OCI-LY3 (cell line): ENCODE measurements around the gene DOCK8.

ENCODE experiments used
- H2AFZ ChIP-seq: fragments of 200-600, 300-600 bp; shearing (Covaris generic); 2 replicates; pipeline ENCODE4 v1.6.0; 2014; ENCODE audit warnings: antibody characterized with exemption, low read depth, low read length
- H3K27ac ChIP-seq: fragments of 200-600, 300-600 bp; sonication (generic); 2 replicates; pipeline ENCODE4 v1.5.1; 2014; ENCODE audit warnings: mild to moderate bottlenecking, low read length, moderate library complexity, mixed read lengths
- H3K27me3 ChIP-seq: fragments of 200-600, 300-600 bp; sonication (generic); 2 replicates; pipeline ENCODE4 v1.6.1; 2014; ENCODE audit warnings: low read depth, low read length, mixed read lengths
- H3K36me3 ChIP-seq: fragments of 200-600, 300-600 bp; sonication (generic); replicated peaks from 2 replicates; pipeline ENCODE3; 2014; ENCODE audit warnings: low read depth, low read length, mixed read lengths
- H3K4me1 ChIP-seq: fragments of 300-600, 200-600 bp; sonication (generic); 2 replicates; pipeline ENCODE4 v1.6.1; 2014; ENCODE audit warnings: low read length, mixed read lengths
- H3K4me2 ChIP-seq: fragments of 200-600, 300-600 bp; sonication (generic); 2 replicates; pipeline ENCODE4 v1.6.1; 2014; ENCODE audit warnings: low read length, mixed read lengths
- H3K4me3 ChIP-seq: fragments of 300-600, 200-600 bp; sonication (generic); 2 replicates; pipeline ENCODE4 v1.5.1; 2014; ENCODE audit warnings: antibody characterized with exemption, mild to moderate bottlenecking, low read length, moderate library complexity
- H3K79me2 ChIP-seq: fragments of 300-600, 200-600 bp; shearing (Covaris generic); 2 replicates; pipeline ENCODE4 v1.6.1; 2014; ENCODE audit warnings: mild to moderate bottlenecking, low read length, mixed read lengths
- H3K9ac ChIP-seq: fragments of 300-600, 200-600 bp; shearing (Covaris generic); 2 replicates; pipeline ENCODE4 v1.6.0; 2014; ENCODE audit warnings: mild to moderate bottlenecking, low read length, moderate library complexity
- H3K9me3 ChIP-seq: fragments of 200-600, 300-600 bp; shearing (Covaris generic); 2 replicates; pipeline ENCODE4 v1.6.1; 2014; ENCODE audit warnings: low read length, mixed read lengths; ENCODE audit not compliant: insufficient read depth
- H4K20me1 ChIP-seq: fragments of 200-600, 300-600 bp; sonication (generic); 2 replicates; pipeline ENCODE4 v1.6.1; 2016; ENCODE audit warnings: low read length, mixed read lengths; ENCODE audit not compliant: insufficient read depth
- EZH2phosphoT487 ChIP-seq: fragments of 200-600 bp; shearing (Covaris generic); IDR thresholded peaks from 2 replicates; pipeline ENCODE4 v1.6.1; 2018; ENCODE audit warnings: antibody characterized with exemption, mixed run types, low read depth
- TF ChIP-seq, protein P1 (sequence below): fragments of 200-600, 300-600 bp; sonication (generic); IDR thresholded peaks from 2 replicates; pipeline ENCODE4 v1.5.1; 2014; ENCODE audit warnings: antibody characterized with exemption, low read length, low read depth

DOCK8 gene

DNA sequence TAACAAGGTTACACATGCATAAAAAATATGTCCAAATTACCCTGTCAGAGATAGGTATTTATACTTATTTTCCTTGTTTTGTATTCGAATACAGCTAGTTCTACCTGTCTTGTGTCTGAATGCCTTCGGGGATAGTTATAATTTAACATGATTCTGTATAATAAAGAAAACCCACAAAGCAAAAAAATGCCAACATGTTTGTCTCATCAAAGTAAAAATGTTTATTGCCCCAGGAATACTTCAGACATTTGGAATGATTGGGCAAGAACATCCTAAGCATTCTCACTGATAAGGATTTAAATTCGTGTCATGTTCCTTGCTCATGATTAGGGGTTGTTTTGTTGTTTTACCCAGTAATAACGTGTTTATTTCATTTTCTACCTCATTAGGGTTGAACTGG, 74.5 kb downstream of the DOCK8 start:
- TF ChIP-seq, protein P1, sequence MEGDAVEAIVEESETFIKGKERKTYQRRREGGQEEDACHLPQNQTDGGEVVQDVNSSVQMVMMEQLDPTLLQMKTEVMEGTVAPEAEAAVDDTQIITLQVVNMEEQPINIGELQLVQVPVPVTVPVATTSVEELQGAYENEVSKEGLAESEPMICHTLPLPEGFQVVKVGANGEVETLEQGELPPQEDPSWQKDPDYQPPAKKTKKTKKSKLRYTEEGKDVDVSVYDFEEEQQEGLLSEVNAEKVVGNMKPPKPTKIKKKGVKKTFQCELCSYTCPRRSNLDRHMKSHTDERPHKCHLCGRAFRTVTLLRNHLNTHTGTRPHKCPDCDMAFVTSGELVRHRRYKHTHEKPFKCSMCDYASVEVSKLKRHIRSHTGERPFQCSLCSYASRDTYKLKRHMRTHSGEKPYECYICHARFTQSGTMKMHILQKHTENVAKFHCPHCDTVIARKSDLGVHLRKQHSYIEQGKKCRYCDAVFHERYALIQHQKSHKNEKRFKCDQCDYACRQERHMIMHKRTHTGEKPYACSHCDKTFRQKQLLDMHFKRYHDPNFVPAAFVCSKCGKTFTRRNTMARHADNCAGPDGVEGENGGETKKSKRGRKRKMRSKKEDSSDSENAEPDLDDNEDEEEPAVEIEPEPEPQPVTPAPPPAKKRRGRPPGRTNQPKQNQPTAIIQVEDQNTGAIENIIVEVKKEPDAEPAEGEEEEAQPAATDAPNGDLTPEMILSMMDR, result no peak
- no peak for TF ChIP-seq EZH2phosphoT487

GRCh38 chr9:292915-293314, 78.2 kb downstream of the DOCK8 start:
- 0 out of 2 replicates have a peak, but pooled peaks cover 7% of the 10 kb centered on the region for H4K20me1 ChIP-seq
- H2AFZ ChIP-seq, result no peak overlapping the region
- no peaks in the 10 kb centered on the region for H3K27me3 ChIP-seq
- no peak for TF ChIP-seq EZH2phosphoT487
- TF ChIP-seq, protein P1, result no peak
- H3K27ac ChIP-seq, result no peak overlapping the region
- no peak overlapping the region for H3K9ac ChIP-seq
- H3K4me2 ChIP-seq, result no peak overlapping the region
- no peaks in the 10 kb centered on the region for H3K9me3 ChIP-seq
- H3K4me1 ChIP-seq, result peaks cover 17% of the 10 kb centered on the region
- H3K36me3 ChIP-seq, result peaks cover 37% of the 10 kb centered on the region
- no peak overlapping the region for H3K4me3 ChIP-seq
- H3K79me2 ChIP-seq, result no peaks in the 10 kb centered on the region

More for the DNA sequence above, 74.5 kb downstream of the DOCK8 start:
- no peak overlapping the region for H2AFZ ChIP-seq
- no peak overlapping the region for H3K4me2 ChIP-seq
- H4K20me1 ChIP-seq, result no peaks in the 10 kb centered on the region
- H3K27me3 ChIP-seq, result no peaks in the 10 kb centered on the region
- H3K9ac ChIP-seq, result no peak overlapping the region
- no peaks in the 10 kb centered on the region for H3K9me3 ChIP-seq
- peaks cover 46% of the 10 kb centered on the region for H3K36me3 ChIP-seq
- peaks cover 6% of the 10 kb centered on the region; the same call in 1 of the 2 replicates for H3K79me2 ChIP-seq
- H3K4me1 ChIP-seq, result no peaks in the 10 kb centered on the region
- no peak overlapping the region for H3K27ac ChIP-seq
- H3K4me3 ChIP-seq, result no peak overlapping the region

- no peaks in the 10 kb centered on the region for H3K27me3 ChIP-seq
Observed at GRCh38 chr9:295576-295975, 80.9 kb downstream of the DOCK8 start.

DNA sequence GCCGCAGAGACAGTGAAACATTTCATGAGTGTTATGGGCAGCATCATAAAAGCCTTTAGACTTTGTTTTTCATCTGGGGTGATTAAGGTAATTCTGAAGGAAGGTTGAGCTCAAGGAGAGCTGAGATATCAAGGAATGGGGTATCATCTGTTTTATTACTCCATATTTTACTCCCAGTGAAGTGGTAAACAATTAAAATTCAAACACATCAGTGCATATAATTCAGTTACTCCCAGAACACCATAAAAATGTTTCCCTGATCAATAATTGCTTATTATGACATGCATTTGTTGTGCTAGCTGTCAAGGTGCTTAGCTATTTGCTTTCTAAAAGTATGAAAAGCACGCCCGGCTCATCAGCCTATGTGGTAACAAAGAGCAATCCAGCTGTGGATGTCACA, 81.7 kb downstream of the DOCK8 start:
- H3K27me3 ChIP-seq, result no peaks in the 10 kb centered on the region
- H3K4me1 ChIP-seq, result peaks cover 19% of the 10 kb centered on the region
- 0 out of 2 replicates have a peak, but pooled peaks cover 7% of the 10 kb centered on the region for H4K20me1 ChIP-seq
- no peaks in the 10 kb centered on the region for H3K79me2 ChIP-seq
- H3K27ac ChIP-seq, result no peak overlapping the region
- no peak overlapping the region for H3K9ac ChIP-seq
- no peak overlapping the region for H3K4me2 ChIP-seq
- no peak overlapping the region for H2AFZ ChIP-seq
- peaks cover 19% of the 10 kb centered on the region for H3K36me3 ChIP-seq
- H3K9me3 ChIP-seq, result no peaks in the 10 kb centered on the region
- H3K4me3 ChIP-seq, result no peak overlapping the region
- TF ChIP-seq EZH2phosphoT487, result no peak
- TF ChIP-seq, protein P1, result no peak

More at GRCh38 chr9:295576-295975, 80.9 kb downstream of the DOCK8 start:
- Histone ChIP-seq H3K9me3 (no peaks in the 10 kb centered on the region), H3K4me2 (no peak overlapping the region), H2AFZ (no peak overlapping the region), H3K36me3 (peaks cover 24% of the 10 kb centered on the region), H3K4me3 (no peak overlapping the region), H4K20me1 (0 out of 2 replicates have a peak, but pooled peaks cover 7% of the 10 kb centered on the region), H3K79me2 (no peaks in the 10 kb centered on the region), H3K4me1 (peaks cover 19% of the 10 kb centered on the region), H3K9ac (no peak overlapping the region), H3K27ac (no peak overlapping the region)
- TF ChIP-seq, protein P1, result no peak
- no peak for TF ChIP-seq EZH2phosphoT487
